MCF 10A (cell line): Measurements from ENCODE around the gene NACC2. TPM values are rescaled to one million over a fixed set of nuclear protein-coding genes. Genes with fewer than 3 reads are reported as not detected.

Experiments used
- BruUV-seq: library from RNA; stranded (reverse); fragments of 400-500 nt; replicated peaks from 2 replicates; lab custom pipeline; 2021; lab: Mats Ljungman, UMichigan
- CTCF ChIA-PET: fragments of 300-600 bp; sonication (Branson Sonifier 250); formaldehyde crosslinking; extraction: SDS; loops from one replicate; lab custom pipeline; 2021; ENCODE audit warnings: antibody characterized with exemption, inconsistent platforms; lab: Yijun Ruan, JAX
- POLR2A ChIA-PET: fragments of 300-600, 350-650 bp; sonication (Branson Sonifier 250); formaldehyde crosslinking; extraction: SDS; loops from one replicate; lab custom pipeline; 2020; ENCODE audit warnings: antibody characterized with exemption, inconsistent platforms; lab: Yijun Ruan, JAX
- DNase-seq: peaks from one replicate; pipeline ENCODE4 v3.0.0-alpha.2; 2018; ENCODE audit not compliant: unreplicated experiment
- H3K27ac Mint-ChIP-seq: one replicate; pipeline ENCODE4 v1.8.0; 2022; ENCODE audit warnings: mild to moderate bottlenecking, low read depth, mixed read lengths; ENCODE audit not compliant: unreplicated experiment
- H3K27me3 Mint-ChIP-seq: one replicate; pipeline ENCODE4 v1.8.0; 2022; ENCODE audit warnings: mixed read lengths; ENCODE audit not compliant: insufficient read depth, unreplicated experiment
- H3K36me3 Mint-ChIP-seq: one replicate; pipeline ENCODE4 v1.8.0; 2022; ENCODE audit warnings: mild to moderate bottlenecking, moderate library complexity, mixed read lengths; ENCODE audit not compliant: insufficient read depth, unreplicated experiment
- H3K4me1 Mint-ChIP-seq: one replicate; pipeline ENCODE4 v1.8.0; 2022; ENCODE audit warnings: mixed read lengths; ENCODE audit not compliant: insufficient read depth, unreplicated experiment
- H3K4me3 Mint-ChIP-seq: one replicate; pipeline ENCODE4 v1.8.0; 2022; ENCODE audit warnings: mild to moderate bottlenecking, moderate library complexity, mixed read lengths; ENCODE audit not compliant: unreplicated experiment
- H3K9me3 Mint-ChIP-seq: one replicate; pipeline ENCODE4 v1.8.0; 2022; ENCODE audit warnings: mixed read lengths; ENCODE audit not compliant: unreplicated experiment
- CTCF ChIP-seq: fragments of 200-600 bp; IDR thresholded peaks from one replicate; pipeline ENCODE4 v1.8.0; 2022; ENCODE audit warnings: antibody characterized with exemption, mild to moderate bottlenecking; ENCODE audit not compliant: unreplicated experiment
- intact Hi-C: fragments of 100-400 bp; cut with micrococcal nuclease; formaldehyde crosslinking; loops from 2 replicates; pipeline ENCODE4 v1.14.1; 2022
- total RNA-seq: library from RNA; stranded (reverse); gene quantifications from 2 replicates; pipeline ENCODE4 v1.2.3, GENCODE V29; 2022

NACC2 gene
- total RNA-seq, 1 experiment from 2014 or later: 16.5 TPM

GRCh38 chr9:135978642-135979546 is 116.2 kb downstream of the NACC2 start:
- no peak for TF ChIP-seq CTCF

GRCh38 chr9:135976944-135977343 is 118.1 kb downstream of the NACC2 start:
- intact Hi-C loops: no loop called here
- Mint-ChIP-seq H3K9me3 (no peaks in the 10 kb centered on the region), H3K36me3 (no peaks in the 10 kb centered on the region), H3K27ac (no peak overlapping the region), H3K27me3 (peaks cover 31% of the 10 kb centered on the region), H3K4me3 (no peak overlapping the region), H3K4me1 (no peaks in the 10 kb centered on the region)
- DNase-seq: no peak
- ChIA-PET CTCF (interaction anchor here (0.7 kb wide), 1 partner anchor 82 kb away, joined by 3 read pairs; no protein-coding TSS in a partner anchor), POLR2A (no interaction called here)
- no peak for TF ChIP-seq CTCF
- BruUV-seq: no TSS peak

More at GRCh38 chr9:135978642-135979546, 116.2 kb downstream of the NACC2 start:
- no peak overlapping the region for H3K4me3 Mint-ChIP-seq
- no peaks in the 10 kb centered on the region for H3K36me3 Mint-ChIP-seq
- DNase-seq: no peak
- H3K27me3 Mint-ChIP-seq: peaks cover 26% of the 10 kb centered on the region
- ChIA-PET CTCF (interaction anchor here (0.6 kb wide), 1 partner anchor 73 kb away, joined by 3 read pairs; no protein-coding TSS in a partner anchor), POLR2A (no interaction called here)
- no TSS peak for BruUV-seq
- no peaks in the 10 kb centered on the region for H3K9me3 Mint-ChIP-seq
- intact Hi-C loops: no loop called here
- no peaks in the 10 kb centered on the region for H3K4me1 Mint-ChIP-seq
- no peak overlapping the region for H3K27ac Mint-ChIP-seq

- no peaks in the 10 kb centered on the region for H3K4me1 Mint-ChIP-seq
These were observed 118.6 kb downstream of the NACC2 start for GRCh38 chr9:135976531-135976930.

More at GRCh38 chr9:135976531-135976930, 118.6 kb downstream of the NACC2 start:
- no TSS peak for BruUV-seq
- ChIA-PET POLR2A (no interaction called here), CTCF (interaction anchor here (0.6 to 0.7 kb wide), 2 partner anchors 82 to 463 kb away, joined by 3 read pairs; no protein-coding TSS in a partner anchor)
- no peak overlapping the region for H3K27ac Mint-ChIP-seq
- DNase-seq: no peak
- H3K27me3 Mint-ChIP-seq: peaks cover 31% of the 10 kb centered on the region
- TF ChIP-seq CTCF: no peak
- H3K9me3 Mint-ChIP-seq: no peaks in the 10 kb centered on the region
- no peak overlapping the region for H3K4me3 Mint-ChIP-seq
- H3K36me3 Mint-ChIP-seq: no peaks in the 10 kb centered on the region
- intact Hi-C loops: no loop called here
